Stimulated activated CD4-positive, alpha-beta T cell treated with anti-CD3 and anti-CD28 coated beads, Interleukin-15, amount 100 ng/mL, for 24 hours (primary cell): ENCODE results near the gene LRP5.
"Not testable (repeated sequence)": the region's sequence is repeated elsewhere in the genome, so short reads cannot be mapped to it uniquely, and the experiment has no call there.

Experiments
- DNase-seq: peaks from one replicate; pipeline ENCODE4 v3.0.0-alpha.2; 2020

Gene LRP5

DNA sequence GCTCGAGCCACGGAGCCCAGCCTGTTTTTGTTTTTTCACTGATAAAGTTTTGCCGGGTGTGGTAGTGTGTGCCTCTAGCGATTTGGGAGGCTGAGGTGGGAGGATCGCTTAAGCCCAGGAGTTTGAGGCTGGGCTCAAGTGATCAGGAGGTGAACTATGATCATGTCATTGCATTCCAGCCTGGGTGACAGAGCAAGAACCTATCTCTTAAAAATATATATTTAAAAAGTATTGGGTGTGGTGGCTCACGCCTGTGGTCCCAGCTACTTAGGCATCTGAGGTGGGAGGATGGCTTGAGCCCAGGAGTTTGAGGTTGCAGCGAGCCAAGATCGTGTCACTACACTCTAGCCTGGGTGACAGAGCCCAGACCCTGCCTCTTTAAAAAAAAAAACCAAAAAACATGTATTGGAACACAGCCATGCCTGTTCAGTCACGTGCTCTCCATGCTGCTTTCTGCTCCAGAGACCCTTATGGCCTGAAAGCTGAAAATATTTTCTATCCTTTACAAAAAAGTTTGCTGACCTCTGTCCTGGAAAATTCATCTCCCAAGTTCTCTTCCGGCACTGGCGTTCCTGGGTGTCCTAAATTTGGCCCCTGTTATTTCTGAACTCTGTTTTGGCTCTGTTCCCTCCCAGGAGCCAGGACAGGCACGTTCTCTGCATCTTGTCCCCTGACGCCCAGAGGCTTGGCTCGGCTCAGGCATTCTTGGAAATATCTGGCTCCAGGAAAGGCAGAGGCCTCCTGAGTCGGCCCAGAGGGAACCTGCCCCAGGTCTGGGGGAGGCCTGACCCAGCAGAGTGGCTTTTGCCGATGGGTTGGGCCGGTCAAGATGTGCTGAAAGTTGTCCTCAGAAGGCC, 86.8 kb downstream of the LRP5 start:
- DNase-seq, result no peak

DNA sequence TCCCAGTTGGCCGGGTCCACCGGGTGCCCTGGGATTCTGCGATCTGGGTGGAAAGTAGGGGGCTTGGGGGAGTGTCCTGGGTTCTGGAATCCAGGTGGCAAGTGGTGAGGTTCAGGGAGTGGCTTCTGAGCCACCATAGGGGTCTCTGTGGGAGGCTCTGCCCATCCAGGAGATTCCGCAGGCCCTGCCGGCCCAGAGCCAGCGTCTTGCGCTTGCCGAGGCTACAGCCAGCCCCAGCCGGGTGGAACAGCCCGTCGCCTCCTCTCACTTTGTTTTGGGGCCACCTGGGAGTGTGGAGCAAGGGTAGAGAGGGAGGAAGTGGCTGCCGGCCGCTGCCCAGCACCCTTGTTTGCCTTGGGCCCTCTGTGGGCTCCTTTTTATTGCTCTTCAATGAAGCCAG, 87.5 kb downstream of the LRP5 start:
- DNase-seq, result no peak

DNA sequence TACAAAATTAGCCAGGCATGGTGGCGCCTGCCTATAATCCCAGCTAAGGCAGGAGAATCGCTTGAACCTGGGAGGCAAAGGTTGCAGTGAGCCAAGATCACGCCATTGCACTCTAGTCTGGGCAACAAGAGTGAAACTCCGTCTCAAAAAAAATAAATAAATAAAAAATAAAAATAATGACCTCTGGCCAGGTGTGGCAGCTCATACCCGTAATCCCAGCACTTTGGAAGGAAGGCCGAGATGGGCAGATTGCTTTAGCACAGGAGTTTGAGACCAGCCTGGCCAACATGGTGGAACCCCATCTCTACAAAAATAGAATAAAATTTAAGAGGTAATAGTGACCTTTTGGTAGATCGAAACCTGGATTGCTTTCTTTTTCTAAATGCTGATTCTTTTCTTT, 88.2 kb downstream of the LRP5 start:
- DNase-seq, result not testable (repeated sequence)

DNA sequence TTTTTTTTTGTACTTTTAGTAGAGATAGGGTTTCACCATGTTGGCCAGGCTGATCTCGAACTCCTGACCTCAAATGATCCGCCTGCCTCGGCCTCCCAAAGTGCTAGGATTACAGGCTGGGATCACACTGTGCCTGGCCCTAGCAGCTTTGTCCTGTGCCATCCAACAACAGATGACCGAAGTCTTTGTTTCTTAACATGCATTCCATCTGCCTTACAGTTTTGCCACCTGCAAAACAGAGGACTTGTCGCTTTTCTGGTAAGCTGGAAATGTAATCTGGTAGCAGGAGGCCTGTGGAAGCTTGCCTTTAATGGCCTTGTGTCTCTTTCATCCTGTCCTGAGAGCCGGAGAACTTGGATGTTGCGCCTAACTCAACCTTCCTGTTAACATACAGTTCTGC, 89.5 kb downstream of the LRP5 start:
- no peak for DNase-seq

DNA sequence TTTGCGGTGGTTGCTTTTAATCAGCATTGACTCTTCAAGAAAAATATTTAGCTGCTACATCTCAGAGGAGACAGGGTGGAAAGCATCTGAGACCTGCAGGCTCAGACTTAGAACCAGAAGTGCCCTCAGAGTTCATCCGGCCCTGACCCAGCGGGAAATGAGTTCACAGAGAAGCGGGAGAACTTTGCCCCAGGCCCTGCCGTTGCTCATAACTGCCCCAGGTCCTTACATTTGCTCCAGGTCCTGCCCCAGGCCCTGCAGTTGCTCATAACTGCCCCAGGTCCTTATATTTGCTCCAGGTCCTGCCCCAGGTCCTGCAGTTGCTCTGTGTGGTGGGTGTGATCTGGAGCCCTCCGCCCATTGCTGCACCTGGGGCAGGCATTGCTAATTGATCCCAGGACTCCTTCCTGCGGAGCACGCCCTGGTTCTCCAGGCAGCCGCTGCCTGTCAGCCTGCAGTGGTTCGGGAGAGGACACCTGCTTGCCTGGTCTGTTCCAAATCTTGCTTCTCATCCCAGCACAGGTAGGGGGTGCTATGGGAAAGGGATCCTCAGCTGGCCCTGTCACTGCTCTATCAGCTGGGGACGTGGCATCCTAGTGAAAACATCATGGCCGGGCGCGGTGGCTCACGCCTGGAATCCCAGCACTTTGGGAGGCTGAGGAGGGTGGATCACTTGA, 90.1 kb downstream of the LRP5 start:
- peak; percentile 12 for DNase-seq

DNA sequence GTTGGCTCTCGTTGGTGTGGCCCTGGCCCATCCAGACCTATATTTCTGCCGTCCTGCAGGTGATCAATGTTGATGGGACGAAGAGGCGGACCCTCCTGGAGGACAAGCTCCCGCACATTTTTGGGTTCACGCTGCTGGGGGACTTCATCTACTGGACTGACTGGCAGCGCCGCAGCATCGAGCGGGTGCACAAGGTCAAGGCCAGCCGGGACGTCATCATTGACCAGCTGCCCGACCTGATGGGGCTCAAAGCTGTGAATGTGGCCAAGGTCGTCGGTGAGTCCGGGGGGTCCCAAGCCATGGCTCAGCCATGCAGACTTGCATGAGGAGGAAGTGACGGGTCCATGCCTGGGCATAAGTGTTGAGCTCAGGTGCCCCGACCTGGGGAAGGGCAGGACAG, 91.0 kb downstream of the LRP5 start:
- DNase-seq, result no peak

DNA sequence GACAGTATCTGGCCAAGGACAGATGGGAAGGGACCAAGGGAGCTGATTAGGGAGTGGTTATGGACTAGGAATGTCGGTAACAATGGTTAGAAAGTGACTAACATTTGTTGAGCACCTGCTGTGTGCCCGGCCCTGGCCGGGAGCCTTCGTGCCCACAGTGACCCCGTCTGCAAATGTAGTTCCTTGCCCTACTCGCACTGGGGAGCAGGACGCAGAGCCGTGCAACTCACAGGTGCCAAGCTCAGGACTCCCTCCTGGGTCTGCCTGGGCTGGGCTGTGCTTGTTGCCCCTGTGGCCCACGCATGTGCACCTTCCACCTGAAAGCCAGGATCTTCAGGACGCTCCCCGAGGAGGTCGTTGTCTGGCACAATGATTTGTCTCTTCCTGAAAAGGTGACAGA, 91.4 kb downstream of the LRP5 start:
- DNase-seq, result no peak

DNA sequence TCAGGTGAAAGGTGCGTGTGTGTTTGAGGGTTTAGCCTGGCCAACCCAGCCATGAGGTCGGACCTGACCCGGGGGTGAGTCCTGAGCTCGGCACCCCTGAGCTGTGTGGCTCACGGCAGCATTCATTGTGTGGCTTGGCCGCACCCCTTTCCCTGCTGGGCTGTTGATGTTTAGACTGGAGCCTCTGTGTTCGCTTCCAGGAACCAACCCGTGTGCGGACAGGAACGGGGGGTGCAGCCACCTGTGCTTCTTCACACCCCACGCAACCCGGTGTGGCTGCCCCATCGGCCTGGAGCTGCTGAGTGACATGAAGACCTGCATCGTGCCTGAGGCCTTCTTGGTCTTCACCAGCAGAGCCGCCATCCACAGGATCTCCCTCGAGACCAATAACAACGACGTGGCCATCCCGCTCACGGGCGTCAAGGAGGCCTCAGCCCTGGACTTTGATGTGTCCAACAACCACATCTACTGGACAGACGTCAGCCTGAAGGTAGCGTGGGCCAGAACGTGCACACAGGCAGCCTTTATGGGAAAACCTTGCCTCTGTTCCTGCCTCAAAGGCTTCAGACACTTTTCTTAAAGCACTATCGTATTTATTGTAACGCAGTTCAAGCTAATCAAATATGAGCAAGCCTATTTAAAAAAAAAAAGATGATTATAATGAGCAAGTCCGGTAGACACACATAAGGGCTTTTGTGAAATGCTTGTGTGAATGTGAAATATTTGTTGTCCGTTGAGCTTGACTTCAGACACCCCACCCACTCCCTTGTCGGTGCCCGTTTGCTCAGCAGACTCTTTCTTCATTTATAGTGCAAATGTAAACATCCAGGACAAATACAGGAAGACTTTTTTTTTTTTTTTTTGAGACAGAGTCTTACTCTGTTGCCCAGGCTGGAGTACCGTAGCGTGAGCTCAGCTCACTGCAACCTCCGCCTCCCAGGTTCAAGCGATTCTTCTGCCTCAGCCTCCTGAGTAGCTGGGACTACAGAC, 94.2 kb downstream of the LRP5 start:
- DNase-seq, result no peak

DNA sequence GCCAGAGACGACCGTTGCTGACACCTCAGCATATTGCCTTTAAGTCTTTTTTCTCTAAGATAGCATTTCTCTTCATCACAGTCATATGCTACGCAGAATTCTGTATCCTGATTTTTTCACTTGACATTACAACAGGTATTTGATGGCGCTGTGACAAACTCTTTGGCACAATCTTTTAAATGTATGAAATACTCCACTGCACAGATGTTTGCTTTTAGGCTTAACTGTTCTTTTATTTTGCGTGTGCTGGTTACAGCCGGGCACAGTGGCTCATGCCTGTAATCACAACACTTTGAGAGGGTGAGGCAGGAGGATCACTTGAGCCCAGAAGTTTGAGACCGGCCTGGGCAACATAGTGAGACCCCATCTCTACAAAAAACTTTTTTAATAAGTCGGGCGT, 96.1 kb downstream of the LRP5 start:
- no peak for DNase-seq

DNA sequence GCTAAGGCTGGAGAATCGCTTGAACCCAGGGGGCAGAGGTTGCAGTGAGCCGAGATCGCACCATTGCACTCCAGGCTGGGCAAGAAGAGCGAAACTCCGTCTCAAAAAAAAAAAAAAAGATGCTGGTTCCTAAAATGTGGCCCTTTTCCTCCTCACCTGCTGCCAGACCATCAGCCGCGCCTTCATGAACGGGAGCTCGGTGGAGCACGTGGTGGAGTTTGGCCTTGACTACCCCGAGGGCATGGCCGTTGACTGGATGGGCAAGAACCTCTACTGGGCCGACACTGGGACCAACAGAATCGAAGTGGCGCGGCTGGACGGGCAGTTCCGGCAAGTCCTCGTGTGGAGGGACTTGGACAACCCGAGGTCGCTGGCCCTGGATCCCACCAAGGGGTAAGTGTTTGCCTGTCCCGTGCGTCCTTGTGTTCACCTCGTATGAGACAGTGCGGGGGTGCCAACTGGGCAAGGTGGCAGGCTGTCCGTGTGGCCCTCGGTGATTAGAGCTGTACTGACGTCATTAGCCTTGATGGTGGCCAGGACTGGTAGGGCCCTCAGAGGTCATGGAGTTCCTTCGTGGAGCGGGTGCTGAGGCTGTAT, 97.5 kb downstream of the LRP5 start:
- DNase-seq, result no peak

DNA sequence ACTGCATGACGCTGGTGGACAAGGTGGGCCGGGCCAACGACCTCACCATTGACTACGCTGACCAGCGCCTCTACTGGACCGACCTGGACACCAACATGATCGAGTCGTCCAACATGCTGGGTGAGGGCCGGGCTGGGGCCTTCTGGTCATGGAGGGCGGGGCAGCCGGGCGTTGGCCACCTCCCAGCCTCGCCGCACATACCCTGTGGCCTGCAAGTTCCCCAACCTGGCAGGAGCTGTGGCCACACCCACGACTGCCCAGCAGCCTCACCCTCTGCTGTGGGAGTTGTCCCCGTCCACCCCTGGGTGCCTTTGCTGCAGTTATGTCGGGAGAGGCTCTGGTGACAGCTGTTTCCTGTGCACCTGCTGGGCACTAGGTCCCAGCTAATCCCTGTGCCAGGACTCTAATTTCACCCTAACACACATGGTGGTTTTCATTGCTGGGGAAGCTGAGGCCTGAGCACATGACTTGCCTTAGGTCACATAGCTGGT, 99.2 kb downstream of the LRP5 start:
- no peak for DNase-seq

DNA sequence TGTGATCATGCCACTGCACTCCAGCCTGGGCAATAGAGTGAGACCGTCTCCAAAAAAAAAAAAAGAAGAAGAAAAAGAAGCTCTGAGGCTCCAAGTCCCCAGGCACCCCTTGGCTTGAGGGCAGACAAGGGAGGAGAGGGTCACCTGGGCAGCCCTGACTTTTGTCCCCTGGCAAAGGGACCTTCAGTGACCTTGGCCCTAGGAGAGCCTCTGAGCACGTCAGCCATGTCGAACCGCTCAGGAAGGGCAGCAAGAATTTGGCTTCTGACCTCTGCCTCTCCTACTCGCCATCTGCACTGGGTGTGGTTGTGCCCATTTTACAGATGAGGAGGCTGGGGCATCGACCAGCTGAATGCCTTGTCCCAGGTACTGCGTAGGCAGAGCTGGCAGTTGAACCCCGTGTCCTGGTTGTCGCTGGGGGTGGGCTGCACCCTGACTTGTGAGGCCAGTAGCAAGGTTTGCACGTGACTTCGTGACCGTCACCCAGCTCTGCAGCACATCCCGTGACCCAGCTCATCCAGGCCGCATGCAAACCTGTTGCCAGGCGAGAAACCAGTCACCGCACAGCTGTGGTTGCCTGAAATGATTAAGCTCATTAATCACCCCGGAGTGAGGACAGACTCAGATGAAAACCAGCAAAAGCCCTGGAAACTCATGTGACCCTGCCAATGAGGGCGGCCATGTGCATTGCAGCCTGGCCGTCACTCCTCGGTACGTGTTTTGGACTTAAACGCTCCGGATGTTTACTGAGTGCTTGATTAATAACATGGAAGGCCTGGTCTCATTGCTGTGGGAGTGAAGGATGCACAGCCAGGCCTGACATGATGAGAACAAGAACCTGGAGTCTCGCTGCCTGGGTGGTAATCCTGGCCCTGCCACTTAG, 100.4 kb downstream of the LRP5 start:
- DNase-seq, result peak; percentile 41

DNA sequence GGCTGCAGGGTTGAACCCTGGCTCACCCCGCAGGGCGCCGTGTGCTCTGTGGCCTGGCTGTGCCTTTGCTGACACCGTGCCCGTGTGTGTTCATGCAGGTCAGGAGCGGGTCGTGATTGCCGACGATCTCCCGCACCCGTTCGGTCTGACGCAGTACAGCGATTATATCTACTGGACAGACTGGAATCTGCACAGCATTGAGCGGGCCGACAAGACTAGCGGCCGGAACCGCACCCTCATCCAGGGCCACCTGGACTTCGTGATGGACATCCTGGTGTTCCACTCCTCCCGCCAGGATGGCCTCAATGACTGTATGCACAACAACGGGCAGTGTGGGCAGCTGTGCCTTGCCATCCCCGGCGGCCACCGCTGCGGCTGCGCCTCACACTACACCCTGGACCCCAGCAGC, 101.2 kb downstream of the LRP5 start:
- no peak for DNase-seq

DNA sequence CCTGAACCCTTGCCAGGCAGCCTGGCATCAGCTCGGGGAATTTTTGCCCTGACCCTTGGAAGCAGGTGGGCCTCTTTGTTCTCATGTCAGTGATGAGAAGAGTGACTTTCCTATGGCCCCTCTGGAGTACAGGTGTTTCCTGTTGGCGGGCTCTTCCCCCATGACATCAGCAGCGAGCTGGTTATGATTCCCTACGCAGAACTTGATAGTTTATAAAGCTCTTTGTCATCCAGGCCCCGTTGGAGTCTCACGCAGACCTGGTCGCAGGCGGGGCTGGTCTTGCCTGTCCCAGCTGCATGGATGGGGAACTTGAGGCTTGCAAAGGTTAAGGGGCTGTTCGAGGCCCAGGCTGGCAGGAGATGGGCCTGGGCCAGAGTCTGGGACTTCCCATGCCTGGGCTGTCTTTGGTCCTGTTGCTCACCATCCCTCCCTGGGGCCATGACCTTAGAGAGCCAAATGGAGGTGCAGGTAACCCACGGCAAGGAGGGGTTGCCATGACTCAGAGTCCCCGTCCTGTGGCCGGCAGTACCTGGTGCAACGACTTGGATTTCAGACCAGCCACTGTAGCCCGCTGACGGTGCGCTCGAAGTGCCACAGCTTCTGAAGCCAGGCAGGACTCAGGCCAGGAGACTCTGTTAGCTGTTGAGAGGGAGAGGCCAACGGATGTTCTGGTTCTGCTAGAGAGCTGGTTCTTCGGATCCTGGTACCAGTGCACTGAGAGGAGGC, 102.3 kb downstream of the LRP5 start:
- DNase-seq, result no peak

DNA sequence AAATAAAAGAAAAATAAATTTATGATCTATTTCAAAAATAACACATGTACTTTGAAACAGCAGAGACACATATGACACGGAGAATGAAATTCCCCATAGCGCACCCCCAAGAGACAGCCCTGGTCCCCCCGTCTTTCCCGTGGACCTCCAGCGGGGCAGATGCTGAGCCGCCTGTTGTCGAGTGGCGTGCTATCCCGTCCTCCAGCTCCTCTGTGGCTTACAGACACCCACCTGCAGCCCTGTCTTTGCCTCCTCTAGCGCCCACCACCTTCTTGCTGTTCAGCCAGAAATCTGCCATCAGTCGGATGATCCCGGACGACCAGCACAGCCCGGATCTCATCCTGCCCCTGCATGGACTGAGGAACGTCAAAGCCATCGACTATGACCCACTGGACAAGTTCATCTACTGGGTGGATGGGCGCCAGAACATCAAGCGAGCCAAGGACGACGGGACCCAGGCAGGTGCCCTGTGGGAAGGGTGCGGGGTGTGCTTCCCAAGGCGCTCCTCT, 103.7 kb downstream of the LRP5 start:
- no peak for DNase-seq

DNA sequence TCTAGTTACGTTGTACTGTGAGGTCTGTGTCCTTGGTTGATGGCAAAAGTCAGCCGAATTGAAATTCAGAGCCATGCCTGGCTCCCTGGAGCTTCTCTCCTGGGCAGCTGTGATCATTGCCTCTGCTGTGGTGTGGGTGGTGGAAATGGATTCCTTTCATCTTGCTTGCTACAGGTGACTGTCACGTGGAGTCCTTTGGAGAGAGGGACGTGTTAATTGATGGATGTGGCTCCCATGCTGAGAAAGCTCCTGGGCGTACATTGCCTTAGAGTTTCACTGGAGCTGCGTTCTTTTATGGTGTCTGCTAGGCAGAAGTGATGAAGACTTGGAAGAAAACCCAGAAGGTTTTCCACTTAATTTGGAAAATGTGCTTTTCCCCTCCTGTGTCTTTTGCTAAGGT, 106.3 kb downstream of the LRP5 start:
- no peak for DNase-seq

DNA sequence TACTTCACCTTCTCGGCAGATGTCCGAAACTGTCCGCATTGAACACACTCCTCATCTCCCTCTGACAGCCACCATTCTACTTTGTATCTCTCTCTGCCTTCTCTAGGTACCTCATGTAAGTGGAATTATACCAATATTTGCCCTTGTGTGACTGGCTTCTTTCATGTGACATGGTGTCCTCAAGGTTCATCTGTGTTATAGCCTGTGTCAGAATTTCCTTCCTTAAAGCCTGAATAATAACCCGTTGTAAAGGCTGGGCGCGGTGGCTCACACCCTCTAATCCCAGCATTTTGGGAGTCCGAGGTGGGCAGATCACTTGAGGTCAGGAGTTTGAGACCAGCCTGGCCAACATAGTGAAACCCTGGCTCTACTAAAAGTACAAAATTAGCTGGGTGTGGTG, 107.8 kb downstream of the LRP5 start:
- no peak for DNase-seq

DNA sequence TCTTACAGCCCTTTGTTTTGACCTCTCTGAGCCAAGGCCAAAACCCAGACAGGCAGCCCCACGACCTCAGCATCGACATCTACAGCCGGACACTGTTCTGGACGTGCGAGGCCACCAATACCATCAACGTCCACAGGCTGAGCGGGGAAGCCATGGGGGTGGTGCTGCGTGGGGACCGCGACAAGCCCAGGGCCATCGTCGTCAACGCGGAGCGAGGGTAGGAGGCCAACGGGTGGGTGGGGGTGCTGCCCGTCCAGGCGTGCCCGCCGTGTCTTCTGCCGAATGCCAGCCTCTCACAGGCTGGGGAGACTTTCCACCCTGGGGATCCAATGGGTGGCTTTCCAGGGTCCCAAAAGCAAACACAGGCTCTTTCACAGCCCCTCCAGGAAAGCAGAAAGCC, 111.1 kb downstream of the LRP5 start:
- no peak for DNase-seq

DNA sequence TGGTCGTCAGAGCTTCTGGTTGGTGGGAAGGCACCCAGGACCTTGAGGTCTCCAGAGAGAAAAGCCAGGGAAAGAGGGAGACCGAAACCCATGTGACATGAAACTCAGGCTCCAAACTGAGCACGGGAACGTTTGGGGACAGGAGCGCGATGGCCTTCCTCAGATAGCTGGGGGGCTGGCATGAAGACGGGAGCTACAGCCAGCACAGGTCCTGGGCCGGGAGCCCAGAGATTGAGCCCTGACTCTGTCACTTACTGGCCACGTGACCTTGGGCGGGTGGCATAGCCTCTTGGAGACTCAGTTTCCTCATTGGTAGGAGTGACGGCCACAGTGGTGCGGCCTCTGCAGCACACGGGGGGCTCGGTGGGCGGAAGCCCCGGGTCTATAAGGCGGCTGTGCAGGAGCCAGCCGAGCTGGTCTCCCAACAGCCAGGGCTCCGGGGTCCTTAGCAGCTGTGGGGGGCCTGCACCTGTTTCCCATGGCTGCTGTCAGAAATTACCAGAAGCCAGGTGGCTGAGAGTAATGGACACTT, 111.8 kb downstream of the LRP5 start:
- DNase-seq, result no peak
